HG03439 (cell line): Measurements from ENCODE around the gene UBTD2.
"Not testable (repeated sequence)": the region's sequence is repeated elsewhere in the genome, so short reads cannot be mapped to it uniquely, and the experiment has no call there.

Experiments used
- ATAC-seq: cut with Tn5 transposase; IDR thresholded peaks from one replicate; pipeline ENCODE4 v1.9.1; 2021; ENCODE audit warnings: mild to moderate bottlenecking, moderate library complexity; ENCODE audit not compliant: unreplicated experiment

UBTD2 gene

GRCh38 chr5:172293054-172293744, 9.6 kb upstream of the UBTD2 start:
- peak; percentile 84 for ATAC-seq

- ATAC-seq: not testable (repeated sequence)
These were observed 8.3 kb upstream of the UBTD2 start for GRCh38 chr5:172291837-172292236.

- no peak for ATAC-seq
These were observed 4.9 kb upstream of the UBTD2 start for GRCh38 chr5:172288465-172288864.

GRCh38 chr5:172287140-172287539, 3.6 kb upstream of the UBTD2 start:
- not testable (repeated sequence) for ATAC-seq

GRCh38 chr5:172285226-172286143, 1.9 kb upstream of the UBTD2 start:
- ATAC-seq: no peak

GRCh38 chr5:172284611-172284980, 1.0 kb upstream of the UBTD2 start:
- ATAC-seq: no peak

GRCh38 chr5:172283862-172284610, 472 bp upstream of the UBTD2 start:
- peak; percentile 74 for ATAC-seq

GRCh38 chr5:172282272-172283019, 1.1 kb downstream of the UBTD2 start:
- ATAC-seq: no peak

- no peak for ATAC-seq
These were observed 2.2 kb downstream of the UBTD2 start for GRCh38 chr5:172281346-172281745.

GRCh38 chr5:172280929-172281328, 2.6 kb downstream of the UBTD2 start:
- no peak for ATAC-seq

- no peak for ATAC-seq
These were observed 3.2 kb downstream of the UBTD2 start for GRCh38 chr5:172280317-172280716.

GRCh38 chr5:172278356-172278755, 5.2 kb downstream of the UBTD2 start:
- no peak for ATAC-seq

GRCh38 chr5:172276214-172276613, 7.3 kb downstream of the UBTD2 start:
- ATAC-seq: no peak

GRCh38 chr5:172274951-172275753, 8.4 kb downstream of the UBTD2 start:
- no peak for ATAC-seq

- ATAC-seq: no peak
These were observed 15.6 kb downstream of the UBTD2 start for GRCh38 chr5:172267943-172268342.

GRCh38 chr5:172266676-172267092, 16.9 kb downstream of the UBTD2 start:
- ATAC-seq: no peak

- no peak for ATAC-seq
These were observed 17.4 kb downstream of the UBTD2 start for GRCh38 chr5:172266071-172266675.

GRCh38 chr5:172264815-172265395, 18.7 kb downstream of the UBTD2 start:
- ATAC-seq: no peak

GRCh38 chr5:172255444-172255843, 28.1 kb downstream of the UBTD2 start:
- ATAC-seq: no peak
